WTC11 (cell line): ENCODE results near the gene CXXC1.

Source experiments
- ATF3 ChIP-seq: sonication (generic); formaldehyde crosslinking; conservative IDR thresholded peaks from 2 replicates; pipeline ENCODE4 v1.8.1; 2022; ENCODE audit warnings: mild to moderate bottlenecking, missing genetic modification reagents
- CBFB ChIP-seq: sonication (generic); formaldehyde crosslinking; IDR thresholded peaks from 2 replicates; pipeline ENCODE4 v1.8.1; 2022; ENCODE audit warnings: mild to moderate bottlenecking, low read depth, missing genetic modification reagents
- SP1 ChIP-seq: sonication (generic); formaldehyde crosslinking; conservative IDR thresholded peaks from 2 replicates; pipeline ENCODE4 v1.8.1; 2022; ENCODE audit warnings: missing genetic modification reagents
- TP53 ChIP-seq: sonication (generic); formaldehyde crosslinking; IDR thresholded peaks from 2 replicates; pipeline ENCODE4 v1.8.1; 2023; ENCODE audit warnings: mild to moderate bottlenecking, missing genetic modification reagents
- ZNF232 ChIP-seq: sonication (generic); formaldehyde crosslinking; IDR thresholded peaks from 2 replicates; pipeline ENCODE4 v1.8.0; 2022; ENCODE audit warnings: mild to moderate bottlenecking, missing genetic modification reagents
- ZNF416 ChIP-seq: fragments of 250-450 bp; sonication (Bioruptor Pico); IDR thresholded peaks from 2 replicates; pipeline ENCODE4 v1.9.0; 2021; ENCODE audit warnings: mild to moderate bottlenecking, inconsistent platforms
- ZNF512 ChIP-seq: sonication (generic); formaldehyde crosslinking; IDR thresholded peaks from 2 replicates; pipeline ENCODE4 v1.8.1; 2022; ENCODE audit warnings: missing genetic modification reagents, borderline replicate concordance
- ZNF671 ChIP-seq: fragments of 250-450 bp; sonication (Bioruptor Pico); IDR thresholded peaks from 2 replicates; pipeline ENCODE4 v1.8.0; 2021; ENCODE audit warnings: mild to moderate bottlenecking
- TF ChIP-seq, protein P1 (sequence below): fragments of 200-600 bp; IDR thresholded peaks from 2 replicates; pipeline ENCODE4 v1.8.0; 2022; ENCODE audit warnings: antibody characterized with exemption
- TF ChIP-seq, protein P2 (sequence below): sonication (generic); formaldehyde crosslinking; IDR thresholded peaks from 2 replicates; pipeline ENCODE4 v1.8.0; 2022; ENCODE audit warnings: mild to moderate bottlenecking, missing genetic modification reagents
- TF ChIP-seq, protein P3 (sequence below): sonication (generic); formaldehyde crosslinking; IDR thresholded peaks from 2 replicates; pipeline ENCODE4 v1.8.1; 2022; ENCODE audit warnings: low read depth, mild to moderate bottlenecking, moderate library complexity, missing genetic modification reagents, borderline replicate concordance

DNA sequence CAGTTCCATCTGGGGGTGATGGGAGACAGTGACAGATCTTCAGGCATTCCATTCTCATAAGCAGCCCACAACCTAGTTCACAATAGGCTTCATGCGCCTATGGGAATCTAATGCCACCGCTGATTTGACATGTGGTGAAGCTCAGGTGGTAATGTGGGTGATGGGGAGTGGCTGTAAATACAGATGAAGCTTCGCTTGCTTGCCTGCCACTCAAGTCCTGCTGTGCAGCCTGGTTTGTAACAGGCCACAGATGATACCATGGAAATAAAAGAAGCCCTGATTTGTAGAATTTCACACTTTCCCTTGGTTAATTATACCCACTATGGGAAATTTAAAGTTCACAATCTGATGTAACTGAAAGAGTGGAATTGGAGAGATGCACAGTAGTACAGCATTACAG, 40.5 kb upstream of the CXXC1 start:
- TF ChIP-seq TP53 (CRISPR knock-in tag), result no peak
- TF ChIP-seq, protein P1, sequence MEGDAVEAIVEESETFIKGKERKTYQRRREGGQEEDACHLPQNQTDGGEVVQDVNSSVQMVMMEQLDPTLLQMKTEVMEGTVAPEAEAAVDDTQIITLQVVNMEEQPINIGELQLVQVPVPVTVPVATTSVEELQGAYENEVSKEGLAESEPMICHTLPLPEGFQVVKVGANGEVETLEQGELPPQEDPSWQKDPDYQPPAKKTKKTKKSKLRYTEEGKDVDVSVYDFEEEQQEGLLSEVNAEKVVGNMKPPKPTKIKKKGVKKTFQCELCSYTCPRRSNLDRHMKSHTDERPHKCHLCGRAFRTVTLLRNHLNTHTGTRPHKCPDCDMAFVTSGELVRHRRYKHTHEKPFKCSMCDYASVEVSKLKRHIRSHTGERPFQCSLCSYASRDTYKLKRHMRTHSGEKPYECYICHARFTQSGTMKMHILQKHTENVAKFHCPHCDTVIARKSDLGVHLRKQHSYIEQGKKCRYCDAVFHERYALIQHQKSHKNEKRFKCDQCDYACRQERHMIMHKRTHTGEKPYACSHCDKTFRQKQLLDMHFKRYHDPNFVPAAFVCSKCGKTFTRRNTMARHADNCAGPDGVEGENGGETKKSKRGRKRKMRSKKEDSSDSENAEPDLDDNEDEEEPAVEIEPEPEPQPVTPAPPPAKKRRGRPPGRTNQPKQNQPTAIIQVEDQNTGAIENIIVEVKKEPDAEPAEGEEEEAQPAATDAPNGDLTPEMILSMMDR, result no peak
- no peak for TF ChIP-seq ZNF232 (CRISPR knock-in tag)
- no peak for TF ChIP-seq ATF3
- TF ChIP-seq, protein P2, sequence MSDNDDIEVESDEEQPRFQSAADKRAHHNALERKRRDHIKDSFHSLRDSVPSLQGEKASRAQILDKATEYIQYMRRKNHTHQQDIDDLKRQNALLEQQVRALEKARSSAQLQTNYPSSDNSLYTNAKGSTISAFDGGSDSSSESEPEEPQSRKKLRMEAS (CRISPR knock-in tag), result no peak
- TF ChIP-seq SP1 (CRISPR knock-in tag), result no peak
- TF ChIP-seq ZNF416, result no peak
- TF ChIP-seq ZNF512, result no peak
- TF ChIP-seq, protein P3, sequence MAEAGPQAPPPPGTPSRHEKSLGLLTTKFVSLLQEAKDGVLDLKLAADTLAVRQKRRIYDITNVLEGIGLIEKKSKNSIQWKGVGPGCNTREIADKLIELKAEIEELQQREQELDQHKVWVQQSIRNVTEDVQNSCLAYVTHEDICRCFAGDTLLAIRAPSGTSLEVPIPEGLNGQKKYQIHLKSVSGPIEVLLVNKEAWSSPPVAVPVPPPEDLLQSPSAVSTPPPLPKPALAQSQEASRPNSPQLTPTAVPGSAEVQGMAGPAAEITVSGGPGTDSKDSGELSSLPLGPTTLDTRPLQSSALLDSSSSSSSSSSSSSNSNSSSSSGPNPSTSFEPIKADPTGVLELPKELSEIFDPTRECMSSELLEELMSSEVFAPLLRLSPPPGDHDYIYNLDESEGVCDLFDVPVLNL (CRISPR knock-in tag), result no peak
- TF ChIP-seq CBFB (CRISPR knock-in tag), result no peak
- no peak for TF ChIP-seq ZNF671 (CRISPR knock-in tag)
